IMR-90 (cell line): Measurements from ENCODE around the gene IL1RL1. TPM values are rescaled to one million over a fixed set of nuclear protein-coding genes. Genes with fewer than 3 reads are reported as not detected.

Experiments
- ATAC-seq: fragments of 200-7000 bp; cut with Tn5 transposase; 2 replicates; pipeline ENCODE4 v1.9.1; 2020; ENCODE audit warnings: low read depth, mild to moderate bottlenecking, moderate library complexity
- BruUV-seq: library from RNA; stranded (reverse); fragments of 400-500 nt; replicated peaks from 2 replicates; lab custom pipeline; 2021; lab: Mats Ljungman, UMichigan
- CTCF ChIA-PET: fragments of 300-600 bp; formaldehyde crosslinking; extraction: SDS; loops from one replicate; lab custom pipeline; 2021; ENCODE audit warnings: antibody characterized with exemption; lab: Yijun Ruan, JAX
- POLR2A ChIA-PET: fragments of 300-600 bp; sonication (Branson Sonifier 250); formaldehyde crosslinking; loops from one replicate; lab custom pipeline; 2022; ENCODE audit warnings: antibody characterized with exemption; ENCODE audit not compliant: unreplicated experiment; lab: Charles Lee
- DNase-seq: peaks from one replicate; pipeline ENCODE4 v3.0.0; 2013
- H2AFZ ChIP-seq: replicated peaks from 2 replicates; pipeline ENCODE3; 2013; ENCODE audit warnings: low read length, mild to moderate bottlenecking; ENCODE audit not compliant: poor library complexity
- H2AK5ac ChIP-seq: 2 replicates; pipeline ENCODE4 v1.6.1; 2013; ENCODE audit warnings: low read depth, low read length, inconsistent platforms
- H2AK9ac ChIP-seq: replicated peaks from 2 replicates; pipeline ENCODE3; 2013; ENCODE audit warnings: mild to moderate bottlenecking, low read depth, low read length, moderate library complexity; ENCODE audit not compliant: poor library complexity
- H2BK120ac ChIP-seq: 2 replicates; pipeline ENCODE4 v1.6.1; 2013; ENCODE audit warnings: low read depth, low read length, inconsistent platforms
- H2BK15ac ChIP-seq: 3 replicates; pipeline ENCODE4 v1.6.1; 2013; ENCODE audit warnings: low read depth, low read length, inconsistent platforms
- H2BK20ac ChIP-seq: 2 replicates; pipeline ENCODE4 v1.6.1; 2013; ENCODE audit warnings: low read depth, mild to moderate bottlenecking, inconsistent platforms, low read length, moderate library complexity
- H2BK5ac ChIP-seq: 2 replicates; pipeline ENCODE4 v1.6.1; 2013; ENCODE audit warnings: mild to moderate bottlenecking, low read depth, low read length, inconsistent platforms; ENCODE audit not compliant: poor library complexity, severe bottlenecking
- H3K14ac ChIP-seq: replicated peaks from 2 replicates; pipeline ENCODE4 v1.6.1; 2013; ENCODE audit warnings: low read depth, low read length, inconsistent platforms
- H3K18ac ChIP-seq: 2 replicates; pipeline ENCODE4 v1.6.1; 2013; ENCODE audit warnings: low read depth, low read length, control low read depth
- H3K23ac ChIP-seq: 2 replicates; pipeline ENCODE4 v1.6.1; 2013; ENCODE audit warnings: low read depth, low read length, inconsistent platforms
- H3K27ac ChIP-seq: 2 replicates; pipeline ENCODE4 v1.5.1; 2013; ENCODE audit warnings: mild to moderate bottlenecking, control low read depth, low read length; ENCODE audit not compliant: insufficient read depth
- H3K27me3 ChIP-seq: 2 replicates; pipeline ENCODE4 v1.6.1; 2013; ENCODE audit warnings: low read length; ENCODE audit not compliant: control insufficient read depth, insufficient read depth
- H3K36me3 ChIP-seq: 2 replicates; pipeline ENCODE4 v1.6.1; 2013; ENCODE audit warnings: low read length, mixed read lengths; ENCODE audit not compliant: control insufficient read depth, insufficient read depth
- H3K4ac ChIP-seq: 2 replicates; pipeline ENCODE4 v1.6.1; 2013; ENCODE audit warnings: low read depth, low read length, inconsistent platforms
- H3K4me1 ChIP-seq: 2 replicates; pipeline ENCODE4 v1.6.1; 2013; ENCODE audit warnings: low read length, mixed read lengths; ENCODE audit not compliant: control insufficient read depth, insufficient read depth
- H3K4me2 ChIP-seq: 2 replicates; pipeline ENCODE4 v1.6.1; 2013; ENCODE audit warnings: low read depth, mild to moderate bottlenecking, control low read depth, low read length, moderate library complexity
- H3K4me3 ChIP-seq: 2 replicates; pipeline ENCODE4 v1.5.1; 2013; ENCODE audit warnings: low read depth, mild to moderate bottlenecking, control low read depth, low read length, moderate library complexity; ENCODE audit not compliant: insufficient read depth
- H3K56ac ChIP-seq: 2 replicates; pipeline ENCODE4 v1.6.1; 2013; ENCODE audit warnings: low read length, inconsistent platforms; ENCODE audit not compliant: insufficient read depth; ENCODE audit errors: extremely low read depth
- H3K79me1 ChIP-seq, 2 experiments: 2 replicates each; pipeline ENCODE4 v1.6.1; 2013; ENCODE audit warnings: low read length in 2 of 2, inconsistent platforms in 1 of 2, low read depth in 1 of 2
- H3K9ac ChIP-seq: 2 replicates; pipeline ENCODE4 v1.6.1; 2013; ENCODE audit warnings: low read depth, low read length, control low read depth
- H3K9me1 ChIP-seq: 2 replicates; pipeline ENCODE4 v1.6.1; 2013; ENCODE audit warnings: low read length, inconsistent platforms; ENCODE audit not compliant: insufficient read depth
- H3K9me3 ChIP-seq: 2 replicates; pipeline ENCODE4 v1.6.1; 2013; ENCODE audit warnings: low read length; ENCODE audit not compliant: control insufficient read depth, insufficient read depth
- H4K20me1 ChIP-seq: 2 replicates; pipeline ENCODE4 v1.6.1; 2013; ENCODE audit warnings: low read length, inconsistent platforms; ENCODE audit not compliant: insufficient read depth
- H4K5ac ChIP-seq: 2 replicates; pipeline ENCODE4 v1.6.1; 2013; ENCODE audit warnings: mild to moderate bottlenecking, low read depth, low read length, control low read depth
- H4K8ac ChIP-seq, 2 experiments: 2 replicates each; pipeline ENCODE4 v1.6.1; 2013; ENCODE audit warnings: low read depth in 2 of 2, low read length in 2 of 2, control low read depth in 1 of 2, inconsistent platforms in 1 of 2
- H4K91ac ChIP-seq: 2 replicates; pipeline ENCODE4 v1.6.1; 2013; ENCODE audit warnings: low read depth, low read length, inconsistent platforms; ENCODE audit not compliant: insufficient read depth
- CEBPB ChIP-seq: IDR thresholded peaks from 2 replicates; pipeline ENCODE4 v1.6.1; 2012; ENCODE audit warnings: low read depth, low read length, improper control_type of control experiment
- CHD1 ChIP-seq: IDR thresholded peaks from 2 replicates; pipeline ENCODE4 v1.6.1; 2012; ENCODE audit warnings: low read depth, low read length, improper control_type of control experiment
- ELK1 ChIP-seq: fragments of 150-350 bp; IDR thresholded peaks from 2 replicates; pipeline ENCODE4 v1.6.1; 2016; ENCODE audit warnings: low read depth, mild to moderate bottlenecking, low read length, moderate library complexity, borderline replicate concordance
- FOS ChIP-seq: fragments of 150-350 bp; IDR thresholded peaks from 2 replicates; pipeline ENCODE4 v1.6.1; 2016; ENCODE audit warnings: low read depth, low read length
- MAFK ChIP-seq: IDR thresholded peaks from 2 replicates; pipeline ENCODE4 v1.6.1; 2012; ENCODE audit warnings: low read depth, low read length, improper control_type of control experiment
- MXI1 ChIP-seq: IDR thresholded peaks from 2 replicates; pipeline ENCODE4 v1.6.1; 2012; ENCODE audit warnings: low read depth, mild to moderate bottlenecking, low read length, moderate library complexity, borderline replicate concordance
- RAD21 ChIP-seq: IDR thresholded peaks from 2 replicates; pipeline ENCODE4 v1.6.1; 2012; ENCODE audit warnings: low read length, improper control_type of control experiment
- RCOR1 ChIP-seq: IDR thresholded peaks from 2 replicates; pipeline ENCODE4 v1.6.1; 2012; ENCODE audit warnings: mild to moderate bottlenecking, low read length, improper control_type of control experiment; ENCODE audit not compliant: insufficient replicate concordance
- RFX5 ChIP-seq: IDR thresholded peaks from 2 replicates; pipeline ENCODE4 v1.8.0; 2012; ENCODE audit warnings: low read depth, mild to moderate bottlenecking, low read length, moderate library complexity
- SMC3 ChIP-seq: fragments of 150-350 bp; IDR thresholded peaks from 2 replicates; pipeline ENCODE4 v1.6.1; 2016; ENCODE audit warnings: low read depth, mild to moderate bottlenecking, antibody characterized with exemption, low read length, moderate library complexity
- WGBS, 2 experiments: methylation state at CpG; one replicate each; pipeline versions ENCODE4 v1.1.5 to v1.1.7; 2013; ENCODE audit warnings: missing lambda C conversion rate in 2 of 2; ENCODE audit not compliant: insufficient read length in 1 of 2; ENCODE audit errors: extremely low coverage in 2 of 2; 5-methylcytosine and 5-hydroxymethylcytosine counted together
- dilution Hi-C: fragments of 300-500 bp; cut with HindIII; formaldehyde crosslinking; loops from one replicate; pipeline ENCODE4 v1.14.3; 2018; ENCODE audit warnings: low sequenced_read_pairs; ENCODE audit not compliant: unreplicated experiment
- in situ Hi-C: fragments of 300-500 bp; cut with MboI; formaldehyde crosslinking; loops from 3 replicates; pipeline ENCODE4 v1.14.3; 2019; ENCODE audit warnings: low sequenced_read_pairs, inconsistent platforms, mixed read lengths
- intact Hi-C: fragments of 100-400 bp; cut with micrococcal nuclease; formaldehyde crosslinking; loops from 2 replicates; pipeline ENCODE4 v1.10.0; 2022
- polyA plus RNA-seq, 3 experiments: library from polyadenylated mRNA; depleted of rRNA; stranded (reverse); fragments of >200 nt; gene quantifications; 2 replicates each; pipeline ENCODE4 v1.2.3, GENCODE V29; 2012; ENCODE audit warnings: low replicate concordance in 1 of 3
- total RNA-seq: library from RNA; depleted of rRNA; stranded (reverse); fragments of >200 nt; gene quantifications from 2 replicates; pipeline ENCODE4 v1.2.3, GENCODE V29; 2012
- TF ChIP-seq, protein P1 (sequence below): conservative IDR thresholded peaks from 2 replicates; pipeline ENCODE4 v1.5.1; 2012; ENCODE audit warnings: mild to moderate bottlenecking, low read depth, low read length, improper control_type of control experiment

IL1RL1 gene
- total and polyA plus RNA-seq, 2 of the 4 experiments (the other 2 are of a cell fraction), result under 0.01 to 0.14 TPM

GRCh38 chr2:102295566-102295965 is 15.8 kb upstream of the IL1RL1 start:
- Histone ChIP-seq H3K9me1 (peaks cover 3% of the 10 kb centered on the region), H3K36me3 (no peaks in the 10 kb centered on the region), H2AK9ac (no peak overlapping the region), H2BK20ac (no peak overlapping the region), H3K14ac (no peak overlapping the region), H3K27me3 (no peaks in the 10 kb centered on the region), H4K20me1 (no peaks in the 10 kb centered on the region), H3K9me3 (no peaks in the 10 kb centered on the region), H3K56ac (no peak overlapping the region), H2AFZ (no peak overlapping the region), H3K4me3 (no peak overlapping the region), H2AK5ac (no peak overlapping the region), H4K8ac (no peak overlapping the region), H3K18ac (0 out of 2 replicates have a peak overlapping the region, but pooled peaks have one; percentile 34), H3K4me2 (no peak overlapping the region), H4K5ac (no peak overlapping the region), H2BK5ac (no peak overlapping the region), H2BK120ac (peak overlapping the region; percentile 31; the same call in 1 of the 2 replicates), H3K9ac (no peak overlapping the region), H3K4me1 (peaks cover 8% of the 10 kb centered on the region; the same call in 1 of the 2 replicates), H3K4ac (peak overlapping the region; percentile 44), H2BK15ac (0 out of 3 replicates have a peak overlapping the region, but pooled peaks have one; percentile 16), H3K23ac (no peak overlapping the region), H4K91ac (no peak overlapping the region), H3K79me1 (no peaks in the 10 kb centered on the region), H3K27ac (no peak overlapping the region)
- ATAC-seq (no peak), DNase-seq (no peak)
- dilution Hi-C loops (no loop called here), in situ Hi-C loops (no loop called here), intact Hi-C loops (no loop called here)
- no CpG with 5 or more reads among the region's 1 CpG for WGBS, 2 experiments
- BruUV-seq, result no TSS peak
- ChIA-PET CTCF (interaction anchor here (1.4 kb wide), 1 partner anchor 42 kb away, joined by 3 read pairs; no protein-coding TSS in a partner anchor), POLR2A (no interaction called here)
- no peak for TF ChIP-seq CEBPB
- TF ChIP-seq MXI1, result no peak
- TF ChIP-seq RFX5, result no peak
- TF ChIP-seq ELK1, result no peak
- no peak for TF ChIP-seq RAD21
- TF ChIP-seq, protein P1, sequence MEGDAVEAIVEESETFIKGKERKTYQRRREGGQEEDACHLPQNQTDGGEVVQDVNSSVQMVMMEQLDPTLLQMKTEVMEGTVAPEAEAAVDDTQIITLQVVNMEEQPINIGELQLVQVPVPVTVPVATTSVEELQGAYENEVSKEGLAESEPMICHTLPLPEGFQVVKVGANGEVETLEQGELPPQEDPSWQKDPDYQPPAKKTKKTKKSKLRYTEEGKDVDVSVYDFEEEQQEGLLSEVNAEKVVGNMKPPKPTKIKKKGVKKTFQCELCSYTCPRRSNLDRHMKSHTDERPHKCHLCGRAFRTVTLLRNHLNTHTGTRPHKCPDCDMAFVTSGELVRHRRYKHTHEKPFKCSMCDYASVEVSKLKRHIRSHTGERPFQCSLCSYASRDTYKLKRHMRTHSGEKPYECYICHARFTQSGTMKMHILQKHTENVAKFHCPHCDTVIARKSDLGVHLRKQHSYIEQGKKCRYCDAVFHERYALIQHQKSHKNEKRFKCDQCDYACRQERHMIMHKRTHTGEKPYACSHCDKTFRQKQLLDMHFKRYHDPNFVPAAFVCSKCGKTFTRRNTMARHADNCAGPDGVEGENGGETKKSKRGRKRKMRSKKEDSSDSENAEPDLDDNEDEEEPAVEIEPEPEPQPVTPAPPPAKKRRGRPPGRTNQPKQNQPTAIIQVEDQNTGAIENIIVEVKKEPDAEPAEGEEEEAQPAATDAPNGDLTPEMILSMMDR, result no peak
- no peak for TF ChIP-seq RCOR1
- no peak for TF ChIP-seq CHD1
- TF ChIP-seq SMC3, result no peak
- no peak for TF ChIP-seq FOS
- TF ChIP-seq MAFK, result no peak
